Activated CD4-positive, alpha-beta T cell treated with anti-CD3 and anti-CD28 coated beads, Interleukin-2, amount 10 ng/mL, durations not matched to agents 7 days and 5 days (primary cell): ENCODE data around the gene LARGE2. TPM values are rescaled to one million over a fixed set of nuclear protein-coding genes. Genes with fewer than 3 reads are reported as not detected.

Experiments
- CTCF ChIA-PET: fragments of 350-600 bp; sonication (Branson Sonifier 250); formaldehyde crosslinking; loops from one replicate; lab custom pipeline; 2021; ENCODE audit warnings: antibody characterized with exemption; lab: Charles Lee
- POLR2A ChIA-PET: fragments of 350-600 bp; sonication (Branson Sonifier 250); formaldehyde crosslinking; loops from one replicate; lab custom pipeline; 2021; ENCODE audit warnings: antibody characterized with exemption; lab: Charles Lee
- DNase-seq: peaks from one replicate; pipeline ENCODE4 v3.0.0-alpha.2; 2020
- H3K27ac Mint-ChIP-seq: one replicate; pipeline ENCODE4 v1.8.0; 2021; ENCODE audit warnings: mild to moderate bottlenecking, moderate library complexity, mixed read lengths
- H3K27me3 Mint-ChIP-seq: one replicate; pipeline ENCODE4 v1.8.0; 2021; ENCODE audit warnings: mixed read lengths
- H3K36me3 Mint-ChIP-seq: one replicate; pipeline ENCODE4 v1.8.0; 2021; ENCODE audit warnings: low read depth, mixed read lengths
- H3K4me1 Mint-ChIP-seq: one replicate; pipeline ENCODE4 v1.8.0; 2021; ENCODE audit warnings: mixed read lengths
- H3K4me3 Mint-ChIP-seq: one replicate; pipeline ENCODE4 v1.8.0; 2021; ENCODE audit warnings: mild to moderate bottlenecking, moderate library complexity, mixed read lengths
- H3K9me3 Mint-ChIP-seq: one replicate; pipeline ENCODE4 v1.8.0; 2021; ENCODE audit warnings: mixed read lengths
- total RNA-seq, 2 experiments: library from RNA; stranded (reverse); gene quantifications; one replicate each; pipeline ENCODE4 v1.2.3, GENCODE V29; 2021

The LARGE2 gene
- total RNA-seq, 2 experiments from 2014 or later = 0.40 to 0.44 TPM

DNA sequence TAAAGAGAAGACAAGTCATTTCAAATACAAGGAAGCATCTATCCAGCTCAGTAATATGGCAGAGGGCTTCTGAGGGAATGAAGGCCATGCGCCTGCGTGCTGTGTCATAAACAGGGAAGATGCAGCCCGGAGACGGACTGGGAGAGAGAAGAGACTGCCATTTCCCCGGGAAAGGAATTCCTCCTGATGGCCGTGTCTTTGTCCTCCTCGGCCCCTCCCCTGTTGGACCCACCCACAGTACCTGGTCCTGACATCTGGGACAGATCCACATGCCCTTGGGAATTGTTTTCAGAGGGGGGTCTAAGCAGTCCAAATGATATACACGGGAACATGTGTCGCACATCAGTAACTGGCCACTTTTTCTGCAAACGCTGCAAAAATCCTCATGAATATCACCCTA, 15.5 kb downstream of the LARGE2 start:
- no peak for DNase-seq
- H3K27me3 Mint-ChIP-seq = no peaks in the 10 kb centered on the region
- H3K27ac Mint-ChIP-seq = no peak overlapping the region
- no peaks in the 10 kb centered on the region for H3K9me3 Mint-ChIP-seq
- H3K4me3 Mint-ChIP-seq = no peak overlapping the region
- ChIA-PET POLR2A (interaction anchor here (0.7 kb wide), 1 partner anchor 50 kb away, joined by 3 read pairs; no protein-coding TSS in a partner anchor), CTCF (interaction anchor here (1.2 kb wide), 1 partner anchor 27 kb away, joined by 4 read pairs; no protein-coding TSS in a partner anchor)
- H3K4me1 Mint-ChIP-seq = no peaks in the 10 kb centered on the region
- peaks cover 3% of the 10 kb centered on the region for H3K36me3 Mint-ChIP-seq

DNA sequence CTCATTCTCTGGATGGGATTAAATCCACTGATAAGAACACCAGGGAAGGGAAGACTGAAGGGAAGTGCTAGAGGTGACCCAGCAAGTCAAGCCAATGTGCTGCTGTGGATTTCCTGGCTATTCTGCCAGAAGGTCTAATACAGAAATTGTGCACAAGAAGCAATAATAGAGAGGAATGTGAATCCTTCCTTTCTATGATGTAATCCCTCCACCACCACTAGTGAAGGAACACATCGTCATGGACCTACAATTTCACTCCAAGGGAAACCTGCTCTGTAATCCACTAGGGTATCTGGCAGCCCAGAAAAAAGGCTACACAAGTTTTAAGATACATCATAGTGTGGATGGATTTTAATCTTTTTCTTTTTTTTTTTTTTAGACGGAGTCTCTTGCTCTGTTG, 17.4 kb downstream of the LARGE2 start:
- no peaks in the 10 kb centered on the region for H3K9me3 Mint-ChIP-seq
- POLR2A ChIA-PET = no interaction called here
- no peak overlapping the region for H3K27ac Mint-ChIP-seq
- H3K27me3 Mint-ChIP-seq = no peaks in the 10 kb centered on the region
- no peak for DNase-seq
- no peaks in the 10 kb centered on the region for H3K4me1 Mint-ChIP-seq
- H3K36me3 Mint-ChIP-seq = peaks cover 1% of the 10 kb centered on the region
- H3K4me3 Mint-ChIP-seq = no peak overlapping the region
- CTCF ChIA-PET = interaction anchor here (0.9 to 1.0 kb wide), 2 partner anchors 10 to 27 kb away, joined by 3 read pairs; no protein-coding TSS in a partner anchor

DNA sequence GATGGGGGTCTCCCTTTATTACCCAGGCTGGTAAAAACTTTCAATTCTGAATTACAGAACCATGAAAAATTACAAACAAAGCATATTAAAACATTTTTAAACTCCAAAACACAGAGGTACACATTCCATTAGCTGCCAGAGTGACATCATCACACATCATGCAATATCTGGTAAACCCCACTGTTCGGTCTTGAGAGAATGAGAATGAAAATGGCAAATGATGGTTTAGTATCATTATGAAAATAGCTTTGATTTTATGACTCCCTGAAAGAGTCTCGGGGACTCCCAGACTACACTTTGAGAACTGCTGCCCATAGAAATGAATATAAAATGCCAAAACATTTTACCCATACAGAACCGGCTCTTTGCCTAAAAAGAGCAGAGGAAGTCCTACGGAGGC, 18.8 kb downstream of the LARGE2 start:
- Mint-ChIP-seq H3K4me1 (no peaks in the 10 kb centered on the region), H3K4me3 (no peak overlapping the region), H3K27ac (no peak overlapping the region), H3K9me3 (no peaks in the 10 kb centered on the region), H3K27me3 (no peaks in the 10 kb centered on the region), H3K36me3 (peaks cover 12% of the 10 kb centered on the region)
- ChIA-PET POLR2A (no interaction called here), CTCF (interaction anchor here (1.7 to 1.9 kb wide), 2 partner anchors 11 to 13 kb away, joined by 4 to 5 read pairs; no protein-coding TSS in a partner anchor)
- DNase-seq = no peak

DNA sequence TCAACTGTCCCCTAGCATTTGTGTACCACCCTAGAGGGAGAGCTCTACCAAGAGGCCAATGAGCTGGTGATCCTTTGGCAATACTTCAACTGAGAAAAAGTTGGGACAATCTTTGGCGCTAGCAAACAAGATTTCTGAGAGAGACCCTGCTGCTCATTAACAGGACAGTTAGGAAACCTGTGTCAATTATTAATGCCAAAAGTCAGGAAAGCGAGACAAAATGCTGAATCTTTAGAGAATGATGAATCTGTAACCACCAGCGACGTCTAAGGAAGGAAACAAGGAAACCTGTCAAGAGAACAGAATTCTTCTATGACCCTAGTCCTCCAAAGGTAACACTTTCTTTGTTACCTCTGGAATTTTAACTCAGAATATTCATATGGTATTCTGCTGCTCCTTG, 19.9 kb downstream of the LARGE2 start:
- no peak for DNase-seq
- Mint-ChIP-seq H3K27ac (no peak overlapping the region), H3K9me3 (no peaks in the 10 kb centered on the region), H3K36me3 (peaks cover 12% of the 10 kb centered on the region), H3K4me1 (no peaks in the 10 kb centered on the region), H3K4me3 (no peak overlapping the region), H3K27me3 (no peaks in the 10 kb centered on the region)
- POLR2A ChIA-PET = no interaction called here
- CTCF ChIA-PET = interaction anchor here (1.2 to 1.9 kb wide), 3 partner anchors 10 to 23 kb away, joined by 3 to 5 read pairs (median 4); no protein-coding TSS in a partner anchor

DNA sequence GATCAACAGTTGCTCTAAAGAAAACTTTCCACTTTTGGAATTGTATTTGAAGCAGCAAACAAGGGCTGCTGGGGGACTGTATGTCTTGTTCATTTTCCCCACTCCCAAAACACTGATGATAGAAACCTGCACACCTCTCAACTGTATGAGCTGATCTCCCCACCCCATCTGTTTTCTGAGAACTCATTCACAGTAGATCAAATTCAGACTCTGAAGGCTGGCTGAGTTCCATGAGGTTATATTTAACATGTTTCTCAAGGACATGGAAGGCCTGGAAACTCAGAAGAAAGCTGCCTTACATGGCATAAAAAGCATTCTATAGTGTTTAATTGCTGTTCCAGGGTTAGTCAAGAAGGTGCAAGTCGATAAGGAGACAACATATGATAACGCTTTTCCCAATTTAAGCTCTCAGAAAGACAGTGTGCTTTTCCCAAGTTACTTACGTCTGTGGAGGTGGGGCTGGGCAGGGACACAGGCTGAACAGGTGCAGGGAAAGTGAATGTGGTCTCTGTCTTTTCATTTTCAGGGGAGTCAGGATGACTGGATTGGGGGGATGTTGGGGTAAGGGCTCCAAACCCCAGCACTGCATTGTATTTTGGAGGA, 23.0 kb downstream of the LARGE2 start:
- no peaks in the 10 kb centered on the region for H3K27me3 Mint-ChIP-seq
- no peak overlapping the region for H3K4me3 Mint-ChIP-seq
- no peak overlapping the region for H3K27ac Mint-ChIP-seq
- ChIA-PET CTCF (no interaction called here), POLR2A (no interaction called here)
- H3K4me1 Mint-ChIP-seq = no peaks in the 10 kb centered on the region
- no peak for DNase-seq
- no peaks in the 10 kb centered on the region for H3K9me3 Mint-ChIP-seq
- peaks cover 18% of the 10 kb centered on the region for H3K36me3 Mint-ChIP-seq

DNA sequence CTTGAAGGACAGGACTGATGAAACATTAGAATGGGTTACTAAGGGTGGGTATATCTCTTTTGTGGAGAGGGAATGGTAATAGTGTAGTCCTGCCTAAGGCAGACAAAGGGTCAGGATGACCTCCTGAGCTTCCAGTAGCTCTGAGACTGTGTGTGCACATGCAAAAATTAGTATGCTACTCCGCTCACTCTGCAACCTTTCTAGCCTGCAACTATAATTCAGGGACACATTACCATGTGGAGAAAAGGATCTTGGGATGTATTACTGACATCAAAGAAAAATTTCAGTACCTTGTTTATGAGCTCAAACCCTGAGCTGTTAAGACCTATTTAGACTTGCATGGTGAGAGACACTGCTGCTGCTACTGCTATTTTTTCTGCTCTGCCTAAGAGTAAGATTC, 25.4 kb downstream of the LARGE2 start:
- CTCF ChIA-PET = interaction anchor here (1.6 kb wide), 1 partner anchor 12 kb away, joined by 5 read pairs; no protein-coding TSS in a partner anchor
- no peak for DNase-seq
- peaks cover 22% of the 10 kb centered on the region for H3K36me3 Mint-ChIP-seq
- H3K4me3 Mint-ChIP-seq = no peak overlapping the region
- no peaks in the 10 kb centered on the region for H3K9me3 Mint-ChIP-seq
- no peaks in the 10 kb centered on the region for H3K27me3 Mint-ChIP-seq
- no peak overlapping the region for H3K27ac Mint-ChIP-seq
- POLR2A ChIA-PET = no interaction called here
- H3K4me1 Mint-ChIP-seq = no peaks in the 10 kb centered on the region

DNA sequence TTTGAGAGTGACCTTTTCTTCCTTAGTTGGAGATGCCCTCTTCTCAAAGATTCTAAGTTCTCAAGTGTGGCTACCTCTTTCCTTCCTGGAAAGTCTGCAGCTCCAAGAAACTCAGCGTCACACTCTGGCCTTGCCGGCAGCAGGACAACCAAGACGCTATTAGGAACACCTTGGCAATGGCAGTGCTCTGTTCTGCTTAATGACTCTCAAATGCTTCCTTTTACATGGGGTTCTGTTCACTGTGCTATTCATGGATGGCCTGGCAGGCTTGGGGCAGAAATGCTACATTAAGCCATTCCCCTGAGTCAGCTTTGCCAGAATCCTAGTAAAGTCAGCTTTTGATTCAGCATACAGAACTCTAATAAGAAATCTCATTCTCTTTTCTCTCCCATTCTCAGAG, 25.9 kb downstream of the LARGE2 start:
- no peaks in the 10 kb centered on the region for H3K27me3 Mint-ChIP-seq
- H3K9me3 Mint-ChIP-seq = no peaks in the 10 kb centered on the region
- H3K4me3 Mint-ChIP-seq = no peak overlapping the region
- H3K27ac Mint-ChIP-seq = no peak overlapping the region
- no peak for DNase-seq
- H3K36me3 Mint-ChIP-seq = peaks cover 22% of the 10 kb centered on the region
- ChIA-PET CTCF (interaction anchor here (1.3 to 1.6 kb wide), 2 partner anchors 11 to 12 kb away, joined by 3 to 5 read pairs; no protein-coding TSS in a partner anchor), POLR2A (no interaction called here)
- H3K4me1 Mint-ChIP-seq = no peaks in the 10 kb centered on the region

DNA sequence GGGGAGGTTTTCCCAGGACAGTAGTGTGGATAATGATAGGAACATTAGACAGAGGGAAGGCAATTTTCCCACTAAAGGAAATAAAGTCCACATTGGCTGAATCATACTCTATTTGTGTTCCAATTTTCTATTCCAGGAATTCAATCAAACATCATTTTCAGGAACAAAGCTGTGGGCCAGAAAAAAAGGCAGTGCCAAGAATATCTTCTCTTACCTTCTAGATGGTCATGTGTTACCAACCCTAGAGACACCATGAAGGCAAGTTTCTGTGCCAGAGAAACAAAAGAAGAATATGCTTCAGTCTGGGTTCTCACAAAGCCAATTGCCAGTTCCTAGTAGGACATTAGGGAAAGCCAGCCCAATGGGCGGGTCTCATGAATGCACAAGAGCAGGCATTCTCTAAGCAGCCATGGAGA, 27.5 kb downstream of the LARGE2 start:
- H3K9me3 Mint-ChIP-seq = no peaks in the 10 kb centered on the region
- peaks cover 20% of the 10 kb centered on the region for H3K36me3 Mint-ChIP-seq
- H3K4me3 Mint-ChIP-seq = no peak overlapping the region
- no peak overlapping the region for H3K27ac Mint-ChIP-seq
- no peaks in the 10 kb centered on the region for H3K27me3 Mint-ChIP-seq
- no peak for DNase-seq
- no peaks in the 10 kb centered on the region for H3K4me1 Mint-ChIP-seq
- POLR2A ChIA-PET = no interaction called here
- CTCF ChIA-PET = interaction anchor here (1.3 to 2.0 kb wide), 3 partner anchors 9 to 15 kb away, joined by 4 to 6 read pairs (median 4); no protein-coding TSS in a partner anchor

DNA sequence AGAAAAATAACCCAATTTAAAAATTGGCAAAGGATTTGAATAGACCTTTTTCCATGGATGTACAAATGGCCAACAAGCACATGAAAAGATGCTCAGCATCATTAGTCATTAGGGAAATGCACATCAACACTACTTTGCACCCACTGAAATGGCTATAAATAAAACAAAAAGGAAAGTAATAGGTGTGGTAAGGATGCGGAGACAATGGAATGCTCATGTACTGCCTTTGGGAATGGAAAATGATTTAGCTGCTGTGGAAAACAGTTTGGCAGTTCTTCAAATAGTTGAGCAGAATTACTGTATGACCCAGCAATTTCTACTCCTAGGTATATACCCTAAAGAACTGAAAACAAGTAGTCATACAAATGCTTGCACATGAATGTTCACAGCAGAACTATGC, 37.4 kb downstream of the LARGE2 start:
- Mint-ChIP-seq H3K9me3 (no peaks in the 10 kb centered on the region), H3K27me3 (no peaks in the 10 kb centered on the region), H3K4me1 (no peaks in the 10 kb centered on the region), H3K4me3 (no peak overlapping the region), H3K36me3 (peaks cover 9% of the 10 kb centered on the region), H3K27ac (no peak overlapping the region)
- POLR2A ChIA-PET = no interaction called here
- no peak for DNase-seq
- CTCF ChIA-PET = interaction anchor here (0.9 to 1.2 kb wide), 3 partner anchors 12 to 47 kb away, joined by 4 to 5 read pairs (median 4); no protein-coding TSS in a partner anchor

DNA sequence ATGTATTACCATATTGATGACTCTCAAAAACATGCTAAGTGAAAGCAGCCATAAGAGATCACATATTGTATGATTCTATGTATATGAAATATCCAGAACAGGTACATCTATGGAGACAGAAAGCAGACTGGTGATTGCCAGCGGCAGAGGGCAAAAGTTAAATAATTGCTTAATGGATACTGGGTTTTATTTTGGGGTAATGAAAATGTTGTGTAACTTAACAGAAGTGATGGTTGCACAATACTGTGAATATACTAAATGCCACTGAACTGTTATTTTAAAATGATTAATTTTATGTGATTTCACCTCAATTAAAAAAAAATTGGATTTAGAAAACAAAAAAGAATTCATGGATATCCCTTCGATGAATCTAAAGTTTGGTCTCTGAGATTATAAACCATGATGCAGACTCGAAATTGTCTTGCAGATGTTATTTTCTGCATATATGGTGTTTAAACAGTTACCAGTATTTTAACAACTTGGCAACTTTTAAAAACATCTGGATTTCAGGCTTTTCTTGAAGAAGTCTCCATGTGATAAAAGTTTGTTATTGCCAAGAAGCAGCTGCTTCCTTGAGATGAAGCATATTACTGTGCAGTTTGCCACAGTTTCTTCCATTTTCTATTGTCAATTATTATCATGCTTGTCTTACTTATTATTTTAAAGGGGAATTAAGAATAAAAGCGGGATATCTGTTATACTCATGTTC, 38.1 kb downstream of the LARGE2 start:
- H3K9me3 Mint-ChIP-seq = no peaks in the 10 kb centered on the region
- POLR2A ChIA-PET = no interaction called here
- no peaks in the 10 kb centered on the region for H3K4me1 Mint-ChIP-seq
- H3K36me3 Mint-ChIP-seq = peaks cover 7% of the 10 kb centered on the region
- H3K4me3 Mint-ChIP-seq = no peak overlapping the region
- H3K27me3 Mint-ChIP-seq = no peaks in the 10 kb centered on the region
- no peak overlapping the region for H3K27ac Mint-ChIP-seq
- no peak for DNase-seq
- CTCF ChIA-PET = interaction anchor here (1.1 kb wide), 1 partner anchor 12 kb away, joined by 3 read pairs; no protein-coding TSS in a partner anchor

DNA sequence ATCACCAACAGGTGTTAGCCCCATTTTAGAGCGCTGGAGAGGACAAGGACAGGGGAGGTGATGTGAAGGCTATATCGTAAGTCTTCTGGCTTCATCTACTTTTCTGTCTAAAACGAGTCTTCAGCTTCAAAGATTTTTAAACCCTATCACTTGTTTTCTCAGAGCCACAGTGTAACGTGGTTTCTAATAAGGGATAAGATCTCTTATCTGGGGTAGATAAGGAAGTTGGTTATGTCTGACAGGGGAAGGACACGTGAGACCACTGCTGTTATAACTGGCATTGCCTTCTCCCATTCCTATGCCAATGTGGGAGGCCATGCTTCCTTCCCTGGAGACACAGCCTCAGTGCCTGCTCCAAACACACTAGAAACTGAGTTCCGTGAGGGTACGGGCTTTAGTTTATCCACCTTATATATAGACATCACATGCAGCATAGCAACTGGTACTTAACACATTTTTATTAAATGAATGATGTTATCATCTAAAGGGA, 39.3 kb downstream of the LARGE2 start:
- Mint-ChIP-seq H3K4me3 (no peak overlapping the region), H3K27ac (no peak overlapping the region), H3K36me3 (peaks cover 3% of the 10 kb centered on the region), H3K9me3 (no peaks in the 10 kb centered on the region), H3K27me3 (no peaks in the 10 kb centered on the region), H3K4me1 (no peaks in the 10 kb centered on the region)
- CTCF ChIA-PET = no interaction called here
- DNase-seq = no peak
- POLR2A ChIA-PET = no interaction called here

DNA sequence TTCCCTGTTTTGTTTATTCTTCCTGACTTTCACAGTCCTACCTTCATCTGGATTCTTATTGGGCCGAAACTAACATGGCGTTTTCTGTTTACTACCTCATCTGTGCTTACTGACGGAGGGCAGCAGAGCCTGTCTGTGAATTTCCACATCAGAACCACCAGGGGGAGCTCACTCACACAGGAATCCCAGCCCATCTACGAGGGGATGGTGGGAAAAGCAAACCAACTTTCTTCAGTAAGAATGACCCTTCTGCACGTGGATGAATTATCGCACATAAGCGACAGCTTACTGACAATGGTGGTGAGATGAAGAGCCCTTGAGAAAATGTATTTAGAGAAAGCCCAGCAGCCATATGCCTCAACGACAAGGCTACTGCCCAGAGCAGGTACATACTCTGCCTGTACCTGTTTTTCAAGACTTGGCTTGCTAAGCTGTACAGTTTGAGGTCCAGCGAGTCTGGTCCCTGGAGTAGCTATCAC, 42.5 kb downstream of the LARGE2 start:
- no peaks in the 10 kb centered on the region for H3K4me1 Mint-ChIP-seq
- H3K9me3 Mint-ChIP-seq = no peaks in the 10 kb centered on the region
- H3K36me3 Mint-ChIP-seq = peaks cover 9% of the 10 kb centered on the region
- peak; percentile 59 for DNase-seq
- no peaks in the 10 kb centered on the region for H3K27me3 Mint-ChIP-seq
- CTCF ChIA-PET = interaction anchor here (0.7 to 2.8 kb wide), 19 partner anchors 9 to 534 kb away, joined by 3 to 14 read pairs (median 3); no protein-coding TSS in a partner anchor
- H3K27ac Mint-ChIP-seq = no peak overlapping the region
- POLR2A ChIA-PET = no interaction called here
- H3K4me3 Mint-ChIP-seq = no peak overlapping the region

DNA sequence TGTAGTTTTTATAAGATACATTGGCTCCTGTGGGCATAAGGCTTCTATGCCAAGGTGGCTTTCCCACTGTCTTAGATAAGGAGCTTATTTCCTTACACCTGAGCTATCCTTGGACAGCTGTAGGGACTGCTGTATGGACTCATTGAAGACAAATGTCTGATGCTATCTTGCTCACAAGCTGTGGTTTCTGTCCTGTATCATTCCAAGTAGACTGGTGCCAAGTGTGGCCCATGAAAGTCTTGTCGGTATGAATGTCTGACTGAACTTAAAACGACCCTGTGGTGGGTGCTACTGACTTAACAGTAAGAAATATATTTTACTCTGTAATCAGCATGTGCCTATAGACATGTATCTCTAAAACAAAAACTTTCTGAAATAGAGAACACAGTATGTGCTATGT, 45.0 kb downstream of the LARGE2 start:
- POLR2A ChIA-PET = no interaction called here
- no peak for DNase-seq

More for the DNA sequence above, 45.0 kb downstream of the LARGE2 start:
- Mint-ChIP-seq H3K36me3 (peaks cover 9% of the 10 kb centered on the region), H3K4me1 (no peaks in the 10 kb centered on the region), H3K27ac (no peak overlapping the region), H3K4me3 (no peak overlapping the region), H3K27me3 (no peaks in the 10 kb centered on the region), H3K9me3 (no peaks in the 10 kb centered on the region)
- CTCF ChIA-PET = interaction anchor here (0.8 to 1.2 kb wide), 2 partner anchors 13 to 39 kb away, joined by 3 to 5 read pairs; no protein-coding TSS in a partner anchor
